ENCODE data around the gene MANEA.
"Not testable (repeated sequence)": the region's sequence is repeated elsewhere in the genome, so short reads cannot be mapped to it uniquely, and the experiment has no call there.

The MANEA gene, protein sequence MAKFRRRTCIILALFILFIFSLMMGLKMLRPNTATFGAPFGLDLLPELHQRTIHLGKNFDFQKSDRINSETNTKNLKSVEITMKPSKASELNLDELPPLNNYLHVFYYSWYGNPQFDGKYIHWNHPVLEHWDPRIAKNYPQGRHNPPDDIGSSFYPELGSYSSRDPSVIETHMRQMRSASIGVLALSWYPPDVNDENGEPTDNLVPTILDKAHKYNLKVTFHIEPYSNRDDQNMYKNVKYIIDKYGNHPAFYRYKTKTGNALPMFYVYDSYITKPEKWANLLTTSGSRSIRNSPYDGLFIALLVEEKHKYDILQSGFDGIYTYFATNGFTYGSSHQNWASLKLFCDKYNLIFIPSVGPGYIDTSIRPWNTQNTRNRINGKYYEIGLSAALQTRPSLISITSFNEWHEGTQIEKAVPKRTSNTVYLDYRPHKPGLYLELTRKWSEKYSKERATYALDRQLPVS

DNA sequence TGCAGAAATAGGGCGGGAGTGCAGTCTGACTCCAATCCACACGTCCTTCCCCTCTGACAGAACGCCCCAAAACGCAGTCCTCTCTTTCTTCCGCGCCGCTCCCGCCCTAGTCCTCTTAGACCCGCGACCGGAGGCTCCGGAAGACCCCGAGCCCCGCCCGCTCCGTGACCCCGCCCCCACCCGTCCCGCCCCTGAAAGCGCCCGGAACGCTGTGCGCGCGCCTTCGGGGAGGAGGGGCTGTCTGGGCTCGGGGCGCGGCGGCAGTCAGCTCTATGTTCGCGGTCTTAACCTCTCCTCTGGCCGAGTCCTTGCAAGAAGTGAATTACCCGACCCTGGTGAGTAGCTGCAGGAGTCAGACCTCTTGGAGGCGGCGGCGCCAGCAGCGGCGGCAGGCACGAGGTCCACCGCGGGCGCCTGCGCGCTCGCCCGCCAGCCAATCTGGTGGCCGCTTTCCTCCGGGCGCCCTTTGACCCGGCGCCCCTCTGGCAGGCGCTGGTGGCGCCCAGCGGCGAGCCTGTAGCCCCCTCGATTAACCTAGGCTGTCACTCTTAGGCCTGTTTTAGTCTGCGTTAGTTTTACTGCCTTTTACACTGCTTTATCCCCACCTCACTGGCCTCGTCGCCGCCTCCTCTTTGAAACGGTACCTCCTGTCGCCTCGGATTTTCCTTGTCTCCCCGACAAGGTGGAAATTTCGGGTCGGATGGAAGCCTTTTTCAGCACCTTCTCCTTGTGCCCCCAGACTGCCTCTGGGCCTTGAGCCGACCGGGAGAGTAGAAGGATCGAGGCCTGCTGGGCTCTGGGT, at the start of gene MANEA:
MANEA (plus strand) TSS at position 232 of the 802 bp plus-strand sequence. CDS start 8,905 bp downstream, outside the sequence.
- peak; percentile 75 for DNase-seq

DNA sequence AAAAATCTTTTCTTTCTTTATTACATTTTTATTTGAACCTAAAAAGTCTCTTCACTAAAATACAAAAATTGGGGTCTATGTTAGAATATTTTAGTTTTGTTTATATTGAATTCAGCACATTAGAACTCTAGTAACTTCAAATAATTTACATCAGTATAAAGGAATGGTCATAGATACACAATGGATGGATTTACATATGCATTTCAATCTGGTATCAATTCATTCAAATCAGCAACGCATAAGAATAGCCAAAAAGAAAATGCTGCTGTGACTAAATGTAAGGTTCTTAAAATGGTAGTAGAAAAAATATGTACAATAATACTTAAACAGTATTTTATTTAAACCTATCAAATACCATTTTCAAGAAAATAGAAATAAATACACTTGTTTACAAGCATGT, 47.6 kb upstream of the MANEA start:
- no peak for DNase-seq

DNA sequence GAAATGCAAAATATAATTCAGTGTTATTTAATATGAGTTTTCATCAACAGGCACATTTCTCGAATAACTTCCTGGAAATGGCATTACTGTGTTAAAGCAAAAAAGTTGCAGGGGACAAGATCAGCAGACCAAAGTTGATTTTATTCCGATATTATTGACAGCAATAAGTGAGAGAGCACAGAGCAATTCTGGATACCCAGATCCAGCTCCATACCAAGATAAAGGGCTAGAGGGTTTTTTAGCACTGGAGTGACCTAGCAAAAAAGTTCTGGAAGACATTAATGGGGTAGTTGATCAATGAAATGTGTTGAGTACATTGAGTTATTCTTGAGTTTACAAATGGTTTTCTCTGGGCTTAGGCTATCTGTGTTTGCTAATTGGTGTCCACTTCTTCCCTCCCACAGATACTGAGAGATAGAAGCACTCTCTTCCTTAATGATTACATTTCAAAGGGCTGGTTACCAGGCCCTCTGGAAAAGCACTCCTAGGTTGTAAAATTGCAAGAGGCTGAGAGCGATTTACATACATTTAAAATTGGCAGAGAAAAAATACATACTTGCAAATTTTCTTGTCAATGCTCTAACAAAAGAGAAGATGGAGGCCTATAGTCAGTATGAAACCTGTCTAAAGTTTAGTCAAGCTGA, 47.0 kb upstream of the MANEA start:
- DNase-seq, result no peak

DNA sequence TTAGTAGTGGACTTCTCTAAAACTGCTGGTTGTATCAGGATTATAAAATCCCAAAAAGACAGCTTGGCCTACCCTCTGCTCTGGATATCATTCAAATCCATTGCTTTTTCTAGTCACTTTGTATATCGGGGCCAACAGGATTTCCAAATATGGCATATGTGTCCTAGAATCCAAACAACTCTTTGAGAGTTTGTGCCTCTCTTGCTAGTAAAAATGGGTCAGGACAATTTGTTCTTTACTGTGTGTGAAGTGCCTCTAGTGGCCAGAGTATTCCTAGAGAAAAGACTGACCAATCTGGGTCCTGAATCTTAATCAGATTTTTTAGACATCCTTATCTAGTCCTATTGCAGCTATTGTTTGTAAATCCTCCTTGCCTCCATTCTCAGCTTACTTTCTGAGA, 33.5 kb upstream of the MANEA start:
- DNase-seq, result no peak

DNA sequence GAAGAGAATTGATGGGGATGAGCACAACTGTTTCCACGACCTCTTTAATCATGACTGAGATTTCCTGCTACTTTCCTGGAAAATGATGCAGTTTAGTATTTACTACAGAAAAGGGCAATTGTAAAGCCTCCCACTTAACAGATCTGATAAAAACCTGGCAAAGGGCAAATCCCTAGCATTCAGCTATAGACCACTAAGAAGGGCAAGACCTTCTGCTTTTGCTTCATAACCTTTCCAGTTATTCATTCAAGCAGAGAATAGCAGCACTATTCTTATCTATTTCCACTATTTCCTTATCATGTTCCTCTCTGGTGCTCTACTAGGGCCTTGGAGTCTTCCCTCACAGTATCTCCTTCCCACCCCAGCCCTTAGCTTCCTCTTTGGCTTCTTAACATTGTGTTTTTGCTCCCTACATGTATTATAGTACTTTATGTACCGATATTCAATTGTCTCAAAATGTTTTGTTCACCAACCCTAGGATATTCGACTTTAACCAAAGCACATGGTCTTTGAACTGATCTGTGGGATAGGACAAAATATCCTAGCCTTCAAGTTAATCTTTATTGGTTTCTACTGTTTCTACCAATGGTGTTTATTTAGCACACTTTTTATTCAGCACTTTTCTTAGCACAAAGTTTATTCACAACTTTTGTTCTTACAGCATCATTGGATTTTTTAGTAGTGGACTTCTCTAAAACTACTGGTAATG, 32.7 kb upstream of the MANEA start:
- no peak for DNase-seq

DNA sequence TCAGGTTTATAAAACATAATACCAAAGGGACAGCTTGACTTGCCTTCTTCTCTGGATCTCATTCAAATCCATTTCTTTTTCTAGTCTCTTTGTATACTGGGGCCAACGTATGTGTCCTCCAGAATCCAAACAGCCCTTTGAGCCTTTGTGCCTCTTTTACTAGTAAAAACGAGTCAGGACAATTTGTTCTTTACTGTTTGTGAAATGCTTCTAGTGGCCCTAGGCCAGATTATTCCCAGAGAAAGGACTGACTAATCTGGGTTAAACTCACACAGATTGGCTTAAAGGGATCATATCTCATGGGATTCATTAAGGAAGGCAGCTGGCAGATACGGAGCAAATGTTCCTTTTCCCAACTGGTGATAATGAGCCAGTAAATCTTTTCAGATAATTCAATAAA, 32.1 kb upstream of the MANEA start:
- DNase-seq, result peak; percentile 29

DNA sequence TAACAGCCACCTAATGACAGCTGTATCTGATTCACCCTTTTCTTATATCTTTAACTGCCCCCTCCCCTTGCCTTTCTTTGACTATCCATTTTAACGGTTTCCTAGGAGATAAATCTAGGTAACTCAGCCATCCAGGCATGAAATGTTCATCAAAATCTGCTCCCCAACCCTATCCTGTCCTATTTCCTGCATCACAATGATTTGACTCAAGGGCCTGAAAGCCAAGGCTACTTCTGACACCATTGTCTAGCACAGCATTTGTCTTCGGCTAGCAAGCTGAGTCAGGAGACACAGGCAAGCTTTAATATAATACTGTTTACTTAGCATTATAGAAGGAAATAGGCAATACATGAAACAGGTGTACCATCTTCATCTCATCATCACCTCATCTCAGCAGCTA, 31.6 kb upstream of the MANEA start:
- peak; percentile 51 for DNase-seq

DNA sequence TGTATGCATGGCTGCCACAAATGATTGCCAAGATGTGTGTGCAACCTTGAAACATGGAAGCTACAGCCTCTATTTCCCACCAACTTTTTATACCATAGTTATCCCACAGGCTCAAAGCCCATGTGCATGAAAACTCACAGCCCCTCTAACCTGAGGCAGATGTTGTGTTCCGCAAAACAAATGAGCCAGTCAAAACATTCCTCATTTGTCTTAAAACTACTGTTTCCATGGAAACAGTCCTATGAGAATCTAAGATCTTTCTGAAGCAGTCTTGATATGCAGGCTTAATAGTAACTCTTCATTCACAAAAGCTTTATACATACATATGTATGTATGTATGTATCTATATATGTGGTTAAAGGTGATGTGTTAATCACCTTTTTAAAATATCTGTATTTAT, 31.2 kb upstream of the MANEA start:
- DNase-seq, result no peak

DNA sequence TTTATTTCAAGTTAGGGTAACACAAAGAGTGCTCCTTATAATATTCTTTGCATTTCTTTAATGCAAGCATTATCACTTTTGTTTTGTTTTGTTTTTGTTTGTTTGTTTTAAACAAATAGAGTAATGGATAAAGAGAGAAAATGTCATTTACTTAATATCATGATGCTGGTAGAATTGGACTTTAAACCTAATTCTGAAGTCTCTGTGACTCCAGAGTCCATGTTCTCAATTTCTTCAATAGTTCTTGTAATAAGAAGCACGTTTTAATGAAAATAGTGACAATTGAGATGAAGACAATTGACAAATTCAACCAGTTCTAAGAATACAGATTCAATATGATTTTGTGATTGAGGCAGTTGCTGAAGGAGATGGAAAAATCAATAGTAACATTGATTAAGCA, 30.3 kb upstream of the MANEA start:
- DNase-seq, result no peak

DNA sequence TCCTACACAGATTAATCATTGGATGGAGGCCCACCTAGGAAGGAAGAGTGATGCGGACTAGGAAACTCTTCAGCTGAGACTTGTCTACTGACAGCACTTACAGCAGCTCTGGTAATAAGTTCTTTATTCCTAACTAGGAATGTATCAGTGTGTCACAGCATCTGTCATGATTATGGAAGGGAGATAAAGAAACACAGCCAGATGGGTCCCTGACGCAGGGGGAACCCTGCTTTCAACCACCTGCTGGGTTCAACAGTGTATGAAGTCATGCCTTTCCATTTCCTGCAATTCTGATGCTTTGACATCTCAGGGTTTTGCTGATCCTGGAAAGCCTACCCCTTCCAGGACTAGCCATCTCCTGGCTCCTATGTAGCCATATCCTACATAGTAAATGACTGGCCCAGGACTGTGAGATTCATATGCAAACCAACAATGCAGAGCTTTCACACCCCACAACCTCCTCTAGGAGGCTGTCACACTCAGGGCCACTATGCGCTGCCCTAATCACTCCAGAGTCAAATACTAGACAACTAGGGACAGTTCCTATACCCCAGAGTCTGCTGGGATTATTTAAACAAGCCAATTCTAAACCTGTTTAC, 29.0 kb upstream of the MANEA start:
- no peak for DNase-seq

DNA sequence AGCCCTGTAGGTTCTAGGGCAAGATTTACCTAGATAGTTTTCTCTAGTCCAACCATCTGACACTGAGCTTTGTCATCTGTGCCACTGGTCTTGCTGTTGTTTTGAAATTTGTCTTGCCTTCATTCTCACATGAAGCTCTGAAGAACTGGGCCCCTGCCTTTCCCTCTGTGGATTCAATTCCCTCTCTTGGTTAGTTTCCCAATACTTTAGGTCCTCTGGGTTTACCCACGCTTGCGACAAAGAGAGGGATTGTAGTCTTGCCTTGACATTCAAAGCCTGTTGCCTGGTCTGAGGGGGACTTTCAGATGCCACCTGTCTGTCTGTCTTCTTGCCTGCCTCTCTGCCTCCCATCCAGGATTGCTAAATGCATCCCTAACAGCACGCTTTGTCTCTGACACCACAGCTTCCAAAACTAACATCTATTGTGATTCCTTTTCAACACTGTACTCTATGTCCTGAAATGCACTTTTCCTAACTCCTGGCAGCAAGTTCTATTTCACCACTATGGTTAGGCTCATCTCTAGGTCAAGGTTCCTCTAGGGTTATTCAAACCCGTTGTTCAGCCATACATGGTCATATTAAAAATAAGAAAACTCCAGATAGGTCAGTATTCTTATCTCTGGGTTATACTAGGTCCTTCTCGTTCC, 25.5 kb upstream of the MANEA start:
- DNase-seq, result no peak

DNA sequence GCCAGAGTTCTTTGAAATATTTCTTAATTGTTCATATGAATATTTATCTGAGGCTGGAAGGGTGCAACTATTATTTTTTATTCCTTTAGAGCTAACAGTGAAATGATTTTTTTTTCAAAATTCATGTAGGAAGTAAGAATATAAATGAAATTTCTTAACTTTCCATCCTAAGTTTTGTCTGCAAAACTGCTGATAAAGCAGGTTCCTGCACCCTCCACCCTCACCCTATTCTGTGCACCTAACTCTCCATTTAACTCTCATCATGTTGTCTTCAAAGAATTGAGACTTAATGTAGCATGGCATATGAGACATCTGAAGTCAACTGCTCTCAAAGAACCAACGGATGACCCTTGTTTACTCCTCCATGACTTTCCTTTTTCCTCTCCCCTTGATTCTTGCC, 23.5 kb upstream of the MANEA start:
- no peak for DNase-seq

DNA sequence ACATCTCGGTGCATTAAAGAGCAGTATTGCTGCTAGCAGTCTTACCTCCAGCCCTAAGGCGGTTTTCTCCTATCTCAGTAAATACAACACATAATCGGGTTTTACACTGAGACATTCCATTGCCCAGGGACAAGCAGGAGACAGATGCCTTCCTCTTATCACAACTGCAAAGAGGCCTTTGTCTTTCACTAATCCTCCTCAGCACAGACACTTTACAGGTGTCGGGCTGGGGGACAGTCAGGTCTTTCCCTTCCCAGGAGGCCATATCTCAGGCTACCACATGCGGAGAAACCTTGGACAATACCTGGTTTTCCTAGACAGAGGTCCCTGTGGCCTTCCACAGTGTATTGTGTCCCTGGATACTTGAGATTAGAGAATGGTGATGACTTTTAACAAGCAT, 16.4 kb upstream of the MANEA start:
- not testable (repeated sequence) for DNase-seq

DNA sequence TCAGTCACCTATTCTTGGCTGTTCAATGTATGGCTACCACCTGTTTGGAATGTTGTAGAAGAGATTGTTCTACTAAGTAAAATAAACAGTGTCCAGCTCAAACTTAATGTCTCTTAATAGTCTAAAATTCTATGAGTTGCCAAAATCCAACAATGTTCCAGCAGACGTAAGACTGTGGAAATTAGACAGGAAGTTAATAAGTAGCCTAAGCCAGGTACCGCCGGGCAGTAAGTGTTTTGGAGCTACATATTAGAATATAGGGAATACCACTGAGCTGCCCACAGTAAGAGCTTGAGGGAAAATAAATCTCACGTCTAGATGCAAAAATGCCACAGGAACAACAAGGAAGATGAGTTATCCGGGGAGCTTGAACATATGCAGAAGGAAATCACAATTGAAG, 7.8 kb upstream of the MANEA start:
- no peak for DNase-seq

DNA sequence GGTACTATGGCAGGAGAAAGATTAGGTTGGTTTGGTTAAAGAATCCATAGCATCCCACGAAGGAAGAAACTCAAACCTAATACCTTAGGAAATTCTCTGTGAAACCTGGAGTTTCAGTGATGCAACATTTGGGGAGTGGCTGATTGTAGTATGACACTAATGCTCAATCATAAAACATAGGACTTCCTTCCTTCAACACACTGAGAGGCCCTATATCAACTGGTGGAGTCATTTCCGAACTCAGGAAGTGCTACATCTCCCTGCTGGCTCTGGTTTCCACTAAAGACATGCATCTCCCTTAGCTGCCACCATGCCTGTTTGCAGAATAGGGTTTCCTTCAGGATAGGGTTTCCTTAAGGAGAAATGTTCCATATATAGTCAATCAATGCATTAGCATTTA, 5.2 kb upstream of the MANEA start:
- no peak for DNase-seq

DNA sequence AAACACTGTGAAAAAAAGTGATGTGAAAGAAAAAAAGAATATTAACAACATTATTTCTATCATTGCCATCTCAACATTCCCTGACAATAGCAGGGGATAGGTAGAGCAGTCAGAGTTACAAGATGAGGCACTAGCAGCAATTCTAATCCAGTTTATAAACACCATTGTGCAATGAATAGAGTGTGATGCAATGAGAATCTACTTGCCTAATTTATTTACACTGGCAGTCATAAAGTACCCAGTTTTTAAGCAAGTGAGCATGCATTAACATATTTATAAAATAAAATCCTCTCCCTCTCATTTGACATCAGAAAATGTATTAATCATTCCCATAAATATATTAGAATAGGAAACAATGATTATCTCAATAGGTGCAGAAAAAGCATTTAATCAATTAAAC, 2.5 kb upstream of the MANEA start:
- DNase-seq, result no peak

DNA sequence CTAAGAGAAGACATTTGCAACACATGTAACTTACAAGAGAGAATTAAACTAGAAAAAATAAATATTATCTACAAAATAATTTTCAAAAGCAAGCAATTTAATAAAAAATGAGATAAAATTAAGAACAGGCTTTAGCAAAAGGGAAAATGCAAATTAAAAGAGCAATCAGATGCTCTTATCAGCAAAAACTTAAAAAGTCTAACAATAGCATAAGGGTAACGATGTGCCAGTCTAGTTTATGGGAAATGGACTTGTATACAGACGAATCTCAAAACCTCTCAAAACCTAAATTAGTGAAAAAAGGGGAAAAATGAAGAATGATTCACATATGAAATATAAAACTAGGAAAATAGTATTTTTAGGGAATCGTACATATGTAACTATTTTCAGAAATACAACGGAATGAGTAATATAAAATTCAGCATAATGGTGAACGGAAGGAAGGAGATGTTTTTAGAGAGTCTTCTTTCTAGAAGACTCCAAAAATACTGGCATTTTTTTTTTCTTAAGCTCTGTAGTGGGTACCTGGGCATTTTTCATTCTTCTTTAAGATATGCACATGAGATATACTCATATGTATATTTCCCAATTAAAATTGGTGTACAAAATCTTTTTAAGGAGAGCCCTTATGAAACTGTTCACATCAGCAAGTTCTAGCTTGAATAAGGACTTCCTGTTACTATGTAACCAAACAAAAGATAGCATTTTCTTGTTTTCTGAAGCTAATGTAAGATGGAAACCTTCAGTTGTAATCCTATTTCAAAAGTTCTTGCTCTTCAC, 927 bp upstream of the MANEA start:
- DNase-seq, result no peak

DNA sequence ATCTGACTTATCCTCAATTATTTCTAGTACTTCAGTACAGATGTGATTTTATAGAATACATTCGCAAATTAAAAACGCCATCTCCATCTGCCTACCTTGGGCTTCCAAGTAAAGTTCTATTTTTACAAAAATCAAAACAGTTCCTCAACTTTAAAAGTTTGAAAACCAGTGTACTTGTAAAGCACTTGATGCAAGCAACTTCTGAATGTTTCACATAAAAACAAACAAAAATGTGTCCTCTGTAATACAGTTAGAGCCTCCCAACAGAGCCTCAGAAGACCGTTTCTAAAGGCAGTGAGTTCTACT, 384 bp upstream of the MANEA start:
- DNase-seq, result no peak

DNA sequence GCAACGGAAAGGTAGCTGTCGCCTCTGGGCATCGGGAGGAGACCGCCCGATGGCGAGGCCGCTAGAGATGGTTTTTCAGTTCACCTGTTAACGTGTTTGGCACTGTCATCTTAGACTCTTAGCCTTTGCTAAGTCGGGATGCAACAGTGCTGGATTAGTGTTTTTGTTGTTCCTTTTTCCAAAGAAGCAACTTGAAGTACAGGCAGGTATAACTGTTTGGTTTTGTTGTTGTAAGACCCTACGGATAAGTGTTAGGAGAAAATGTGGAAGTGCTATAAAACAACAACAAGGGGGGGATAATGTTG, 723 bp downstream of the MANEA start:
- DNase-seq, result no peak

DNA sequence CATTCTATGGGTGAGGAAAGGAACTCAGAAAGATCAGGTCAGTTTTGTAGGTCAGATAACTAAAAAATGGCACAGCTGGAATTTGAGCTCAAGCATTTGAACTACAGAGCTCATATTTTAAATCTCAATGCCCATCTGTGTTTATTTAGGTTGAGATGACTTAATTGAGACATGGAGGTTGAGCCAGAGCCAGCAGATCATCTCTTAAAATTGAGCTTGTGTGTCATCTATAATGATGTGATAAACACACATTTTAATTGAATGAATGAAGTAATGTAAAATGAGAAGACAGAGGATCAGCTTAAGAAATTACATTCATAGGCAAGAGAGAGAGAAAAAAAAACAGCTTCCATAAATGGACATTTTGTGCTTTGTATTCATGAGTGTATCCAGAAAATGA, 3.7 kb downstream of the MANEA start:
- no peak for DNase-seq

DNA sequence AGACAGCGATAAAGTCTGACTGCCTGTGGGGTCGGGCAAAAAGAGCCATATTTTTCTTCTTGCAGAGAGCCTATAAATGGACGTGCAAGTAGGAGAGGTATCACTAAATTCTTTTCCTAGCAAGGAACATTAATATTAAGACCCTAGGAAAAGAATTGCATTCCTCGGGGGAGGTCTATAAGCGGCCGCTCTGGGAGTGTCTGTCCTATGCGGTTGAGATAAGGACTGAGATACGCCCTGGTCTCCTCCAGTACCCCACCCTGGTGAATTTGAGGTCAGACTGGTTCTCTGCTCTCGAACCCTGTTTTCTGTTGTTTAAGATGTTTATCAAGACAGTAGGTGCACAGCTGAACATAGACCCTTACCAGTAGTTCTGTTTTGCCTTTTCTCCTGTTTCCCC, 6.9 kb downstream of the MANEA start:
- DNase-seq, result not testable (repeated sequence)

DNA sequence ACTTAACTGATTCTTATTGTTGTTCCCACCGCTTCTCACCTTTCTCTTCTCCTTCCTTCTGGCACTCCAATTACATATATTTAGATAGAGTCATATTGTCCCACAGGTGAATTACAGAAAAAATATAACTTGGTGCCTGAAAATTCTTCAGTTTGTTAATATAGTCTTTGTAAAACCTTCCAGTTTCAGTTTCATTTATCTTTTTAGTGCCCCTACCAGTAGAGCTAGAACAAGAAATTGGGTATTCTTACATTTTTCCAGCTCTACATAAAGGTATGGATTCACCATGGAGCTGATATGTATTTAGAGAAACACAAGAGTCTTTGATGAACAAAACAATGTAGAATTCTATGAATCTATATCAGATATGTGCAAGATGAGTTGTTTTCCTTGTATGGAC, 10.7 kb downstream of the MANEA start:
- DNase-seq, result no peak

Data from NCI-H1436 (cell line).